Type B pancreatic cell (in vitro differentiated cells): Measurements from ENCODE around the gene MED12L. TPM values are rescaled to one million over a fixed set of nuclear protein-coding genes. Genes with fewer than 3 reads are reported as not detected.
"Not testable (repeated sequence)": the region's sequence is repeated elsewhere in the genome, so short reads cannot be mapped to it uniquely, and the experiment has no call there.

ENCODE experiments used
- DNase-seq: peaks from one replicate; pipeline ENCODE4 v3.0.0; 2021; ENCODE audit warnings: mixed read lengths; ENCODE audit not compliant: unreplicated experiment; ENCODE audit errors: extremely low spot score
- H3K27ac Mint-ChIP-seq: 2 replicates; pipeline ENCODE4 v1.8.0; 2021; ENCODE audit warnings: mild to moderate bottlenecking, mixed read lengths
- H3K27me3 Mint-ChIP-seq: 2 replicates; pipeline ENCODE4 v1.8.0; 2021; ENCODE audit warnings: mixed read lengths
- H3K36me3 Mint-ChIP-seq: 2 replicates; pipeline ENCODE4 v1.8.0; 2021; ENCODE audit warnings: mixed read lengths
- H3K4me1 Mint-ChIP-seq: one replicate; pipeline ENCODE4 v1.8.0; 2021; ENCODE audit warnings: mixed read lengths; ENCODE audit not compliant: unreplicated experiment
- H3K4me3 Mint-ChIP-seq: 2 replicates; pipeline ENCODE4 v1.8.0; 2021; ENCODE audit warnings: mild to moderate bottlenecking, mixed read lengths
- H3K9me3 Mint-ChIP-seq: 2 replicates; pipeline ENCODE4 v1.8.0; 2021; ENCODE audit warnings: mixed read lengths
- total RNA-seq: library from RNA; stranded (reverse); gene quantifications from 2 replicates; pipeline ENCODE4 v1.2.1, GENCODE V29; 2021; ENCODE audit warnings: low replicate concordance
- TF ChIP-seq, protein P1 (sequence below): fragments of 200-600 bp; sonication (generic); conservative IDR thresholded peaks from 2 replicates; pipeline ENCODE4 v1.5.0; 2021; ENCODE audit warnings: antibody characterized with exemption, mild to moderate bottlenecking

The MED12L gene
- total RNA-seq, 1 donor from 2014 or later, result 6.4 TPM

DNA sequence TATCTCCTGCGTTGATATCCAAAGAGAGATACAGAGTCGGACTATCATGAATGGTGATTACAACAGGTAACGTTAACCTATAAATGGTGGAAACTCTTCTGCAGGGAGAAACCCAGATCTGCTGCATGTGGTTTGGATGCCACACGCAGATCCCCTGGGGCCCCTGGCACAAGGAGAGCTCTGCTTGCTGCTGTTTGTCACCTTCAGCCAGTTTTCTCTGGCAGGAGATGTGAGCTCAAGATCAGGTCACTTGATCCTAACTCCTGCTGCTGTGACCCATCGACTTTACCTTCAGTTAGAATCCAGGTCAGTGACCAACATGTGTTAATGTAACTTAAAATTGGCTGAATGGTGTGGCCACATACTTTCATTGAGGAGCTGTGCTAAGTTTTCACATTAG is 141.4 kb downstream of the MED12L start:
- Mint-ChIP-seq H3K36me3 (peaks cover 8% of the 10 kb centered on the region), H3K4me1 (peaks cover 12% of the 10 kb centered on the region), H3K27me3 (peaks cover 4% of the 10 kb centered on the region), H3K27ac (no peak overlapping the region), H3K9me3 (peaks cover 7% of the 10 kb centered on the region), H3K4me3 (no peak overlapping the region)
- TF ChIP-seq, protein P1, sequence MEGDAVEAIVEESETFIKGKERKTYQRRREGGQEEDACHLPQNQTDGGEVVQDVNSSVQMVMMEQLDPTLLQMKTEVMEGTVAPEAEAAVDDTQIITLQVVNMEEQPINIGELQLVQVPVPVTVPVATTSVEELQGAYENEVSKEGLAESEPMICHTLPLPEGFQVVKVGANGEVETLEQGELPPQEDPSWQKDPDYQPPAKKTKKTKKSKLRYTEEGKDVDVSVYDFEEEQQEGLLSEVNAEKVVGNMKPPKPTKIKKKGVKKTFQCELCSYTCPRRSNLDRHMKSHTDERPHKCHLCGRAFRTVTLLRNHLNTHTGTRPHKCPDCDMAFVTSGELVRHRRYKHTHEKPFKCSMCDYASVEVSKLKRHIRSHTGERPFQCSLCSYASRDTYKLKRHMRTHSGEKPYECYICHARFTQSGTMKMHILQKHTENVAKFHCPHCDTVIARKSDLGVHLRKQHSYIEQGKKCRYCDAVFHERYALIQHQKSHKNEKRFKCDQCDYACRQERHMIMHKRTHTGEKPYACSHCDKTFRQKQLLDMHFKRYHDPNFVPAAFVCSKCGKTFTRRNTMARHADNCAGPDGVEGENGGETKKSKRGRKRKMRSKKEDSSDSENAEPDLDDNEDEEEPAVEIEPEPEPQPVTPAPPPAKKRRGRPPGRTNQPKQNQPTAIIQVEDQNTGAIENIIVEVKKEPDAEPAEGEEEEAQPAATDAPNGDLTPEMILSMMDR, result no peak
- DNase-seq, result no peak

DNA sequence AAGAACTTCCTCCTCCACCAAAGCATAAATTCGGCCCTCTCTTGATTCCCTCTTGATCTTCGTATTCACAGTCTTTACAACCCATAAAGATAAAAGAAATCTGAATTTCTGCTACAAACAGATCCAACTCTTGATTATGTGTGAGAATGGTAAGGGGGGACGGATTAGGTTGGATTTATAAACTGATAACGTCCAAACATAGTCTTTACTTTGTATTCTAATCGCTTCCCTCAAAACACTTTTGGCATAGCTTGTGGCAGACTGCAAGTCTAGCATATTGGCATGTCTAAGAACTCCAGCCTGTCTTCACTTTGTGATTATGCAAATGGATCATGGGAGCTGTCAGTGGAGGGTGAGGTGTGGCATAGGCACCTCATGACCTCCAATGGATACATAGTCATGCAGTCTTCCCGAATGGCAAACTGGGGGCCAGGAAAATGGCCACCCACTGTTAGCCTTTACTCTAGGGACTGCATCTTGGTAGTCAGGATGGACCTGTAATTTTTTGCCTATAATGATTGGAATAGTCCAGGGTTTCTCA is 141.9 kb downstream of the MED12L start:
- Mint-ChIP-seq H3K4me3 (no peak overlapping the region), H3K9me3 (peaks cover 2% of the 10 kb centered on the region), H3K27ac (no peak overlapping the region), H3K27me3 (peaks cover 4% of the 10 kb centered on the region), H3K4me1 (peaks cover 12% of the 10 kb centered on the region), H3K36me3 (peaks cover 3% of the 10 kb centered on the region)
- TF ChIP-seq, protein P1, result no peak
- no peak for DNase-seq

DNA sequence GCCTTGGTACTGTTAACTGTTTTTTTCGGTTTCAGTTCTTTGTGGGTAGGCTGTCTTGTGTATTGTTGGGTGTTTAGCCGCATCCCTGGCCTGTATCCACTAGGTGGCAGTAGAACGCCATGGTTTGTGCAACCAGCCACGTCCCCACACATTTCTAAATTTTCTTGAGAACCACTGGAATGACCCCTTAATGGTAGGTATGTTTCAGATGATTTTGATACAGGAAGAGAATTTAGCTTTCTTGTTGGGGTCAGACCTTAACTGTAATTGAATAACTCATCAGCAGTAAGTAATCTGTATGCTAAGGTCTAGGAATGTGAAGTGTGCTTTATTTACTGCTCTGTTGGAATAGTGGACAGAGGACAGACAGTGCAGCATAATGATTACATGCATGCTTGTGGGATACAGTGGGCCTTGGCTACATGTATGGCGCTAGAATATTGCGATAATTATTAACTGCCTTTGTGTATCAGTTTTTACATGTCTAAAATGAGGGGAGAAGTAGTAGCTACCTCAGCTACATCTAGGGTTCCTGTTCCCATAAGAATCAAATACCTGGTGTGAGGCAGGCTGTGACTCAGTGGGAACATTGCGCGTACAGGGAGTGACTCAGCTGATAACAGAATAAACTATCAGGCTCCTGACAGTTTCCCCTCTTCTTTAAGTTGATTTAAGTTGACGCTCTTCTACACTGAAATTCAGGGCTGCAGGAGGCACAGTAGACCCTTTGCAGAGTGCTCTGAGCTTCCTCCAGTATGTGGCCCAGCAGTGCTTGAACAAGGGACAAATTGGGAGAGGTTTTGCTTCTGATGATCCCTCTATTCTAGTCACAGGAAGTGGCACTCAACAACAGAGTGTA is 142.6 kb downstream of the MED12L start:
- no peak overlapping the region for H3K27ac Mint-ChIP-seq
- peak; percentile 79 for DNase-seq

DNA sequence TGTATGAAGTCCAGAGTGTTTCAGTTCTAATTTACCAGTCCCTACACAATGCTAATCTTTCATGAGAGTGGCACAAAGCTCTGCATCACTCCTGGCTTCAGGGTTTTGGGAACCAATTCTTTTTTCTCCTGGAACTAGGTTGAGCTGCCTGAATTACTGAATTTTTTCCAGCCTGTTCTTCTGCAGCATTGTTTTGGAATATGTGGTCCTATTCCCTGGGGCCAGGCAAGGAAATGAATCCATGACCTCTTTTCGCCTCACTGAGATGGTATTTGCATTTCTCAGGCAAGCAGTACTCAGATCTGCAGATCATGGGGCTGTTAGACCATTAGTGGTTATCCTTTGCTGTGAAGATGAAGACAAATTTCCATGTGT is 143.2 kb downstream of the MED12L start:
- no peaks in the 10 kb centered on the region for H3K36me3 Mint-ChIP-seq
- TF ChIP-seq, protein P1, result no peak

More for the DNA sequence above, 142.6 kb downstream of the MED12L start:
- Mint-ChIP-seq H3K9me3 (no peaks in the 10 kb centered on the region), H3K4me3 (no peak overlapping the region), H3K36me3 (no peaks in the 10 kb centered on the region), H3K27me3 (peaks cover 4% of the 10 kb centered on the region), H3K4me1 (peaks cover 12% of the 10 kb centered on the region)
- TF ChIP-seq, protein P1, result peak; percentile 98

DNA sequence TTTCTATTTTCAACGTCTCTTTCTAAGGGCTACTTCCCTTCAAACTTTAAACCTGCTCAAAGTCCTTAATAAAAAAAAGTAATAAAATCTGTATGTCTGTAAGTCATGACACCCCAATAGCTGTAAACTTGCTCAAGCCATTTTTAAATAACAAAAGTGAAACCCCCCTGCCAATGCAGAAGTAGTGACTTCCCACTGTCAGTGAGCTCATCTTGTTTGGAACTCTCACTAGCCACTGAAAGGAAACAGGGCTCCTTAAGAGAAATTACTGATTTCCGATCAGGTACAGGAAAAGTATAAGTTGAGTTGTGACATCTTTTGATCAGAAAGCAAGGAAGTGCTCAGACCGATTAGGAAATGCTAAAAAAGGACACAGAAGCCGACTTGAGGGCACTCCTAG is 145.2 kb downstream of the MED12L start:
- no peak for DNase-seq
- H3K27me3 Mint-ChIP-seq, result peaks cover 4% of the 10 kb centered on the region
- TF ChIP-seq, protein P1, result no peak
- H3K27ac Mint-ChIP-seq, result no peak overlapping the region
- H3K36me3 Mint-ChIP-seq, result no peaks in the 10 kb centered on the region
- H3K4me1 Mint-ChIP-seq, result peaks cover 12% of the 10 kb centered on the region
- no peaks in the 10 kb centered on the region for H3K9me3 Mint-ChIP-seq
- H3K4me3 Mint-ChIP-seq, result no peak overlapping the region

More for the DNA sequence above, 143.2 kb downstream of the MED12L start:
- Mint-ChIP-seq H3K27ac (no peak overlapping the region), H3K9me3 (no peaks in the 10 kb centered on the region), H3K4me1 (peaks cover 12% of the 10 kb centered on the region), H3K27me3 (peaks cover 4% of the 10 kb centered on the region), H3K4me3 (no peak overlapping the region)
- no peak for DNase-seq

DNA sequence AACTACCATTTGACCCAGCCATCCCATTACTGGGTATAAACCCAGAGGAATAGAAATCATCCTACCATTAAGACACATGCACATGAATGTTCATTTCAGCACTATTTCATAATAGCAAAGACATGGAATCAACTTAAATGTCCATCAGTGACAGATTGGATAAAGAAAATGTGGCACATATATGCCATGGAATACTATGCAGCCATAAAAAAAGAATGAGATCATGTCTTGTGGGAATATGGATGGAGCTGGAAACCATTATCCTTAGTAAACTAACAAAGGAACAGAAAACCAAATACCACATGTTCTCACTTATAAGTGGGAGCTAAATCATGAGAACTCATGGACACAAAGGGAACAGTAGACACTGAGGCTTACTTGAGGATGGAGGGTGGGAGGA is 146.9 kb downstream of the MED12L start:
- not testable (repeated sequence) for H3K9me3 Mint-ChIP-seq, H3K27me3 Mint-ChIP-seq, DNase-seq, H3K27ac Mint-ChIP-seq, H3K4me3 Mint-ChIP-seq, H3K36me3 Mint-ChIP-seq
- peaks cover 12% of the 10 kb centered on the region for H3K4me1 Mint-ChIP-seq
